WTC11 (cell line): ENCODE results near the gene ORM2. TPM values are rescaled to one million over a fixed set of nuclear protein-coding genes. Genes with fewer than 3 reads are reported as not detected.
"Not testable (repeated sequence)": the region's sequence is repeated elsewhere in the genome, so short reads cannot be mapped to it uniquely, and the experiment has no call there.

ENCODE experiments used
- ATAC-seq: fragments of 200-7000 bp; cut with Tn5 transposase; 2 replicates; pipeline ENCODE4 v1.10.0; 2021; ENCODE audit warnings: mild to moderate bottlenecking, moderate library complexity
- CTCF ChIA-PET: fragments of 300-600 bp; sonication (Branson Sonifier 250); formaldehyde crosslinking; loops from one replicate; lab custom pipeline; 2021; ENCODE audit warnings: antibody characterized with exemption; lab: Charles Lee
- POLR2A ChIA-PET: fragments of 350-600 bp; sonication (Branson Sonifier 250); formaldehyde crosslinking; loops from one replicate; lab custom pipeline; 2021; ENCODE audit warnings: antibody characterized with exemption; lab: Charles Lee
- DNase-seq: peaks from one replicate; pipeline ENCODE4 v3.0.0; 2021; ENCODE audit warnings: low spot score
- H3K27ac Mint-ChIP-seq: 2 replicates; pipeline ENCODE4 v1.8.0; 2021; ENCODE audit warnings: mixed read lengths
- H3K27me3 Mint-ChIP-seq: 2 replicates; pipeline ENCODE4 v1.8.0; 2021; ENCODE audit warnings: low read depth, mild to moderate bottlenecking, moderate library complexity, mixed read lengths
- H3K36me3 Mint-ChIP-seq: 2 replicates; pipeline ENCODE4 v1.8.0; 2021; ENCODE audit warnings: mixed read lengths
- H3K4me1 Mint-ChIP-seq: 2 replicates; pipeline ENCODE4 v1.8.0; 2022; ENCODE audit warnings: mixed read lengths
- H3K4me3 Mint-ChIP-seq: 2 replicates; pipeline ENCODE4 v1.8.0; 2021; ENCODE audit warnings: mild to moderate bottlenecking, moderate library complexity, mixed read lengths
- H3K9me3 Mint-ChIP-seq: 2 replicates; pipeline ENCODE4 v1.8.0; 2021; ENCODE audit warnings: mixed read lengths
- ARID4B ChIP-seq: sonication (generic); formaldehyde crosslinking; IDR thresholded peaks from 2 replicates; pipeline ENCODE4 v1.8.0; 2023; ENCODE audit warnings: missing genetic modification reagents, mild to moderate bottlenecking, borderline replicate concordance
- HMGXB4 ChIP-seq: sonication (generic); formaldehyde crosslinking; IDR thresholded peaks from 2 replicates; pipeline ENCODE4 v1.8.1; 2023; ENCODE audit warnings: mild to moderate bottlenecking, moderate library complexity, missing genetic modification reagents
- IRF1 ChIP-seq: sonication (generic); formaldehyde crosslinking; IDR thresholded peaks from 2 replicates; pipeline ENCODE4 v1.8.0; 2023; ENCODE audit warnings: missing genetic modification reagents
- IRF2 ChIP-seq: sonication (generic); formaldehyde crosslinking; IDR thresholded peaks from 2 replicates; pipeline ENCODE4 v1.8.0; 2022; ENCODE audit warnings: low read depth, missing genetic modification reagents, borderline replicate concordance
- TP53 ChIP-seq: sonication (generic); formaldehyde crosslinking; IDR thresholded peaks from 2 replicates; pipeline ENCODE4 v1.8.1; 2023; ENCODE audit warnings: mild to moderate bottlenecking, missing genetic modification reagents
- ZNF416 ChIP-seq: fragments of 250-450 bp; sonication (Bioruptor Pico); IDR thresholded peaks from 2 replicates; pipeline ENCODE4 v1.9.0; 2021; ENCODE audit warnings: mild to moderate bottlenecking, inconsistent platforms
- total RNA-seq: library from RNA; stranded (reverse); gene quantifications from 3 replicates; pipeline ENCODE4 v1.2.3, GENCODE V29; 2021
- TF ChIP-seq, protein P1 (sequence below): sonication (generic); formaldehyde crosslinking; IDR thresholded peaks from 2 replicates; pipeline ENCODE4 v1.8.1; 2023; ENCODE audit warnings: mild to moderate bottlenecking, missing genetic modification reagents, borderline replicate concordance
- TF ChIP-seq, protein P2 (sequence below): fragments of 200-600 bp; IDR thresholded peaks from 2 replicates; pipeline ENCODE4 v1.8.0; 2022; ENCODE audit warnings: antibody characterized with exemption
- TF ChIP-seq, protein P3 (sequence below): sonication (generic); formaldehyde crosslinking; IDR thresholded peaks from 2 replicates; pipeline ENCODE4 v1.8.0; 2022; ENCODE audit warnings: mild to moderate bottlenecking, missing genetic modification reagents
- TF ChIP-seq, protein P4 (sequence below): sonication (generic); formaldehyde crosslinking; IDR thresholded peaks from 2 replicates; pipeline ENCODE4 v1.8.0; 2022; ENCODE audit warnings: mild to moderate bottlenecking, missing genetic modification reagents

Gene ORM2
- total RNA-seq, 1 experiment from 2014 or later: 1.6 TPM

DNA sequence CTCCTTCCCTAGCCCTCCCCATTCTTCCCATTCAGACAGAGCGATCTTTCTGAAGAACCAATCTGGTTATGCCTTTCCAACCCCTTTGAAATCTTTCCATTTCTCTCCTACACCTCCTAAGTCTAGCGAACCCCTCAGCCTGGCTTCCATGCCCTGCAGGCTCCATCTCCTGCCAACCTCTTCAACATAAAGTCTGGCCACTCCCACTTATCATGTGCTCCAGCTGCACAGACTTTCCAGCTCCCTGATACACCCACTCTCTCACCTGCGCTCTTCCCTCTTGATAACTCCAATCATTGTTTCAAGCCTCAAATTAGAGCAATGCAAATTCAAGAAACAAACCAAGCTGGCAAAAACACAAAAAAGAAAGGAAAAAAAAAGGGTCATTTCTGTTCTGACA, 10.5 kb upstream of the ORM2 start:
- CTCF ChIA-PET: interaction anchor here (1.1 kb wide), 1 partner anchor 236 kb away, joined by 3 read pairs; no protein-coding TSS in a partner anchor
- Mint-ChIP-seq H3K27me3 (peaks cover 5% of the 10 kb centered on the region), H3K4me3 (no peak overlapping the region), H3K36me3 (no peaks in the 10 kb centered on the region), H3K9me3 (peaks cover 5% of the 10 kb centered on the region; the same call in 1 of the 2 replicates), H3K27ac (no peak overlapping the region), H3K4me1 (0 out of 2 replicates have a peak, but pooled peaks cover 3% of the 10 kb centered on the region)
- TF ChIP-seq, protein P1, sequence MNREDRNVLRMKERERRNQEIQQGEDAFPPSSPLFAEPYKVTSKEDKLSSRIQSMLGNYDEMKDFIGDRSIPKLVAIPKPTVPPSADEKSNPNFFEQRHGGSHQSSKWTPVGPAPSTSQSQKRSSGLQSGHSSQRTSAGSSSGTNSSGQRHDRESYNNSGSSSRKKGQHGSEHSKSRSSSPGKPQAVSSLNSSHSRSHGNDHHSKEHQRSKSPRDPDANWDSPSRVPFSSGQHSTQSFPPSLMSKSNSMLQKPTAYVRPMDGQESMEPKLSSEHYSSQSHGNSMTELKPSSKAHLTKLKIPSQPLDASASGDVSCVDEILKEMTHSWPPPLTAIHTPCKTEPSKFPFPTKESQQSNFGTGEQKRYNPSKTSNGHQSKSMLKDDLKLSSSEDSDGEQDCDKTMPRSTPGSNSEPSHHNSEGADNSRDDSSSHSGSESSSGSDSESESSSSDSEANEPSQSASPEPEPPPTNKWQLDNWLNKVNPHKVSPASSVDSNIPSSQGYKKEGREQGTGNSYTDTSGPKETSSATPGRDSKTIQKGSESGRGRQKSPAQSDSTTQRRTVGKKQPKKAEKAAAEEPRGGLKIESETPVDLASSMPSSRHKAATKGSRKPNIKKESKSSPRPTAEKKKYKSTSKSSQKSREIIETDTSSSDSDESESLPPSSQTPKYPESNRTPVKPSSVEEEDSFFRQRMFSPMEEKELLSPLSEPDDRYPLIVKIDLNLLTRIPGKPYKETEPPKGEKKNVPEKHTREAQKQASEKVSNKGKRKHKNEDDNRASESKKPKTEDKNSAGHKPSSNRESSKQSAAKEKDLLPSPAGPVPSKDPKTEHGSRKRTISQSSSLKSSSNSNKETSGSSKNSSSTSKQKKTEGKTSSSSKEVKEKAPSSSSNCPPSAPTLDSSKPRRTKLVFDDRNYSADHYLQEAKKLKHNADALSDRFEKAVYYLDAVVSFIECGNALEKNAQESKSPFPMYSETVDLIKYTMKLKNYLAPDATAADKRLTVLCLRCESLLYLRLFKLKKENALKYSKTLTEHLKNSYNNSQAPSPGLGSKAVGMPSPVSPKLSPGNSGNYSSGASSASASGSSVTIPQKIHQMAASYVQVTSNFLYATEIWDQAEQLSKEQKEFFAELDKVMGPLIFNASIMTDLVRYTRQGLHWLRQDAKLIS (CRISPR knock-in tag): no peak
- TF ChIP-seq ARID4B (CRISPR knock-in tag): no peak
- no peak for TF ChIP-seq TP53 (CRISPR knock-in tag)
- TF ChIP-seq, protein P2, sequence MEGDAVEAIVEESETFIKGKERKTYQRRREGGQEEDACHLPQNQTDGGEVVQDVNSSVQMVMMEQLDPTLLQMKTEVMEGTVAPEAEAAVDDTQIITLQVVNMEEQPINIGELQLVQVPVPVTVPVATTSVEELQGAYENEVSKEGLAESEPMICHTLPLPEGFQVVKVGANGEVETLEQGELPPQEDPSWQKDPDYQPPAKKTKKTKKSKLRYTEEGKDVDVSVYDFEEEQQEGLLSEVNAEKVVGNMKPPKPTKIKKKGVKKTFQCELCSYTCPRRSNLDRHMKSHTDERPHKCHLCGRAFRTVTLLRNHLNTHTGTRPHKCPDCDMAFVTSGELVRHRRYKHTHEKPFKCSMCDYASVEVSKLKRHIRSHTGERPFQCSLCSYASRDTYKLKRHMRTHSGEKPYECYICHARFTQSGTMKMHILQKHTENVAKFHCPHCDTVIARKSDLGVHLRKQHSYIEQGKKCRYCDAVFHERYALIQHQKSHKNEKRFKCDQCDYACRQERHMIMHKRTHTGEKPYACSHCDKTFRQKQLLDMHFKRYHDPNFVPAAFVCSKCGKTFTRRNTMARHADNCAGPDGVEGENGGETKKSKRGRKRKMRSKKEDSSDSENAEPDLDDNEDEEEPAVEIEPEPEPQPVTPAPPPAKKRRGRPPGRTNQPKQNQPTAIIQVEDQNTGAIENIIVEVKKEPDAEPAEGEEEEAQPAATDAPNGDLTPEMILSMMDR: no peak
- TF ChIP-seq ZNF416 (CRISPR knock-in tag): no peak
- no peak for TF ChIP-seq HMGXB4 (CRISPR knock-in tag)
- POLR2A ChIA-PET: interaction anchor here (1.1 kb wide), 1 partner anchor 78 kb away, joined by 4 read pairs; no protein-coding TSS in a partner anchor
- ATAC-seq: no peak
- DNase-seq: no peak

DNA sequence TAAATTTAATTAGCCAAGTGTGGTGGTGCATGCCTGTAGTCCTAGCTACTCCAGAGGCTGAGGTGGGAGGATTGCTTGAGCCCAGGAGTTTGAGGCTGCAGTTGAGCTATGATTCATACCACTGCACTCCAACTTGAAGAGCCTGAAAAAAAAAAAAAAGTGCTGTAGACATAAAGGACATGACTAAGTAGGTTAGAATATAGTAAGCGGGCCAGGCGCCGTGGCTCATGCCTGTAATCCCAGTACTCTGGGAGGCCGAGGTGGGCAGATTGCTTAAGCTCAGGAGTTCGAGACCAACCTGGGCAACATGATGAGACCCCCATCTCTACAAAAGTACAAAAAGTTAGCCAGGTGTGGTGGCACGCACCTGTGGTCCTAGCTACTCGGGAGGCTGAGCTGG, 9.0 kb upstream of the ORM2 start:
- not testable (repeated sequence) for H3K9me3 Mint-ChIP-seq, DNase-seq, H3K27me3 Mint-ChIP-seq, H3K4me3 Mint-ChIP-seq, ATAC-seq, H3K36me3 Mint-ChIP-seq, H3K4me1 Mint-ChIP-seq, H3K27ac Mint-ChIP-seq
- POLR2A ChIA-PET: interaction anchor here (0.6 kb wide), 1 partner anchor 27 kb away, joined by 4 read pairs; no protein-coding TSS in a partner anchor
- CTCF ChIA-PET: interaction anchor here (1.0 to 1.4 kb wide), 2 partner anchors 30 to 212 kb away, joined by 3 to 5 read pairs; no protein-coding TSS in a partner anchor

- no peaks in the 10 kb centered on the region for H3K9me3 Mint-ChIP-seq
- DNase-seq (no peak), ATAC-seq (no peak)
- 0 out of 2 replicates have a peak, but pooled peaks cover under 1% of the 10 kb centered on the region for H3K4me1 Mint-ChIP-seq
- CTCF ChIA-PET: interaction anchor here (1.1 to 1.4 kb wide), 2 partner anchors 213 to 239 kb away, joined by 3 to 5 read pairs; no protein-coding TSS in a partner anchor
- H3K27ac Mint-ChIP-seq: no peak overlapping the region
- no peak overlapping the region for H3K4me3 Mint-ChIP-seq
- POLR2A ChIA-PET: no interaction called here
- peaks cover 5% of the 10 kb centered on the region for H3K27me3 Mint-ChIP-seq
- no peaks in the 10 kb centered on the region for H3K36me3 Mint-ChIP-seq
- TF ChIP-seq IRF1 (CRISPR knock-in tag) (no peak), IRF2 (CRISPR knock-in tag) (no peak), ARID4B (CRISPR knock-in tag) (no peak)
- TF ChIP-seq, protein P3, sequence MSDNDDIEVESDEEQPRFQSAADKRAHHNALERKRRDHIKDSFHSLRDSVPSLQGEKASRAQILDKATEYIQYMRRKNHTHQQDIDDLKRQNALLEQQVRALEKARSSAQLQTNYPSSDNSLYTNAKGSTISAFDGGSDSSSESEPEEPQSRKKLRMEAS (CRISPR knock-in tag): no peak
- TF ChIP-seq, protein P4, sequence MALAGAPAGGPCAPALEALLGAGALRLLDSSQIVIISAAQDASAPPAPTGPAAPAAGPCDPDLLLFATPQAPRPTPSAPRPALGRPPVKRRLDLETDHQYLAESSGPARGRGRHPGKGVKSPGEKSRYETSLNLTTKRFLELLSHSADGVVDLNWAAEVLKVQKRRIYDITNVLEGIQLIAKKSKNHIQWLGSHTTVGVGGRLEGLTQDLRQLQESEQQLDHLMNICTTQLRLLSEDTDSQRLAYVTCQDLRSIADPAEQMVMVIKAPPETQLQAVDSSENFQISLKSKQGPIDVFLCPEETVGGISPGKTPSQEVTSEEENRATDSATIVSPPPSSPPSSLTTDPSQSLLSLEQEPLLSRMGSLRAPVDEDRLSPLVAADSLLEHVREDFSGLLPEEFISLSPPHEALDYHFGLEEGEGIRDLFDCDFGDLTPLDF (CRISPR knock-in tag): no peak
These were observed 7.9 kb upstream of the ORM2 start for GRCh38 chr9:114321759-114322158.
